Measurements from ENCODE around the gene SLC35D2. TPM values are rescaled to one million over a fixed set of nuclear protein-coding genes. Genes with fewer than 3 reads are reported as not detected.
"Not testable (repeated sequence)": the region's sequence is repeated elsewhere in the genome, so short reads cannot be mapped to it uniquely, and the experiment has no call there.

SLC35D2 gene
- total RNA-seq, 1 experiment from 2014 or later = 15.5 TPM

GRCh38 chr9:96400132-96400910 is 16.8 kb upstream of the SLC35D2 start:
- DNase-seq (ENCODE audit: low spot score) = no peak

GRCh38 chr9:96399325-96399633 is 15.8 kb upstream of the SLC35D2 start:
- no peak for DNase-seq (ENCODE audit: low spot score)

DNA sequence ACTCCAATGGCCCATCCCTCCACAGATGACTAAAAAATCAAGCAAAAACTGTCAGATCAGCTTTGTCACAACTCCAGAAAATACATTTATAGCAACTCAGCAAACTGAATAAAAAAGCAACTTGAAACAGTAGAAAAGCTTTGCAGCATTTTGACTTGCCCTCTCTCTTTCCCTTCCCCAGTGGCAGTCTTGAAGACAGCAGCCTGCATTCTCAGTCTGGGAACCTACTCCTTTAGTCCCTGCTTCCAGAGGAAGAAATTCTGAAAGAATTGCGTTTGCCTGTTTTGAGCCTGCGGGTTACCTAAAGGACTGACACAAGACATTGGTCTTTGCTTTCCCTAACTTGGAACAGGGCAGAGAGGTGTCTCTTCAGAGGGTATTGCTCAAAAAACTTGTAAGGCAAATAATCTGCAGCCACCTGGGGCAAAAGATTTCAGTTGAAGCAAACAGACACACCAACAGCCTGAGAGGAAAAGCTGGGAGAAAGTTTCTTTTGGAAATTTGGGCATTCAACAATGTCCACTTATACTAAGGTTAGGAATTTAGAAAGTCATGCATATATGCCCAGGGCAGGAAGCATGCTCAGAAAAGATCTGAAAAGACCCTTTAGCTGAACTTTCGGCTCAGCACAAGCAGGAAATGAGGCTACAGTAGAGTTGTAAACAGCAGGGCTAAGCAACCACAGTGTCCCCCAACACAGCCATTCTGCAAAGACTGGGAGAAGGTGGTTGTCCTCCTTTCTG is 15.2 kb upstream of the SLC35D2 start:
- no peak for DNase-seq (ENCODE audit: low spot score)

DNA sequence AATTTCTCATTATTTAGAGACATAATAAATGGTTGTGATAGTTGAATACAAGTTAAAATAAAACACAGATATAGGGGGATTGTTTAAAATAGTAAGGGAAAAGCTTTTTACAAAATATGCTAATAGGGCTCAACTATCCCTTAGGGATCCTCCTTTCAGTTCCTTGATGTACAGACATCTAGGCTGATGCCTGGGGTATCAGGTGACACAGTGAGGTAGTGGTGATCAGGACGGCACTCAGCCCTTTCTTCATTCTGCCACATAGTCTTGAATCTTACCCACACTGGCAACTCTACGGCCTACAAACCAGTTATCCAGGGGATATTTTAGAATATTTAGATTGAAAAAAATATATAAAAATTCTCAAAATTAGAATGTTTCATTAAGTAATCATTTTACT is 12.5 kb upstream of the SLC35D2 start:
- no peak for DNase-seq (ENCODE audit: low spot score)

DNA sequence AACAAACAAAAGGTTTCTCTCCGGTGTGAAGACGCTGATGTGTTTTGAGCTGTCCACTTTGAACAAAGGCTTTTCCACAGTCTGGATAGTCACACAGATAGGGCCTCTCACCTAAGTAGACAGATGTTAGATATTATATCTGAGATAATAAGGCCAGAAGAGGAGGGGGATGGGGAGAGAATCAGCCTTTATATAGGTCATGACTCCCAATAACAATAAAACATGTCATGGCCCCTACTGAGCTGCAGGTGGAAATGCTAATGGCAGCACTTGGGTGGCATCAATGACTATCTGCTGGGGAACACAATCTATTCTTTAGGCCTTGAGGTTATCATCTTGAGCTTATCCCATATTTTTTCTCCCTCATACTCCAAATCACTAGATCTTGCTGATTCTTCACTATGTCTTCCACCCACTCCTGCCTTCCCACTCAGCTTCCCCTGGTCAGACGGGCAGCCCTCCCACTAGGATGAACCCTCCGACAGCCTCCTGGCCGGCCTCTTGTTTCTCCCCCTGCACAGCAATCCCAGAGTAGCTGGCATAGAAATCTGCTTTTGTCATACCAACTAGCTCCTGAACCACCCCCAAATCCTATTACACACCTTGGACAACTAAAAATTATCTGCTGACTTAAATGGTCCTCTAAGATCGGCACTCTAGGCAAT is 11.5 kb upstream of the SLC35D2 start:
- no peak for DNase-seq (ENCODE audit: low spot score)

GRCh38 chr9:96392263-96392662 is 8.8 kb upstream of the SLC35D2 start:
- no peak for DNase-seq (ENCODE audit: low spot score)

DNA sequence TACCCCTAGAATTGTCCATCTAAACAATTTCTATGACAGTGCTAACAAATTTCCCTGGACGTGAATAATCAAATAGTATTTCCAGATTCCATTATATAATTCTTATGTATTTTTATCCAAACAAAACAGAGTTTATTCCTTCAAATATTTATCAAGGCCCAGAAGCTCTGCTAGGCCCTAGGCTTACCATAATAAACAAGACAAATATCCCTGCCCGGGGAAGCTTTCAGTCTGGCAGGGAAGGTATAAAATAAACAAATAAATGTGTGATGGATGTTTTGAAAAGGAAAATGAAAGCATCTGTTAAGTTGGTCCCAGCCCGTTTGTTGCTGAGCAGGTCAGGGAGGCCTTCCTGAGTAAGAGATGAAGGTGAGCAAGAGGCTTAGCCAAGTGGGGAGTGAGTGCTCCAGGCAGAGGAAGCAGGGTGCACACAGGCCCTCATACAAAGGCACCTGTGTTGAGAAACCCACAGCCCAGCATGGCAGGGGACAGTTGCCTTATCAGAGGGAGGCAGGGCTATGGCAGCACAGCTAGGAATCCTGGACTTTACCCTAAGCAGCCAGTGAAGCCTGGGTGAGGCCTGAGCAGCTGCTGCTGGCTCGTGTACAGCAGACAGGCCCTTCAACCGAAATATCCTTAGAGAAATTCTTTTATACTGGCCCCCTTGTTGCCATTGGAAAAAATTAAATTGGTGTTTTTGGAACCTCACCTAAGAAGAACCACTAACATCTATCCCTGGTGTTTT is 7.7 kb upstream of the SLC35D2 start:
- peak; percentile 42 for DNase-seq (ENCODE audit: low spot score)

GRCh38 chr9:96388144-96388543 is 4.6 kb upstream of the SLC35D2 start:
- no peak for DNase-seq (ENCODE audit: low spot score)

- no peak for DNase-seq (ENCODE audit: low spot score)
These were observed 2.6 kb upstream of the SLC35D2 start for GRCh38 chr9:96386157-96386556.

- no peak for DNase-seq (ENCODE audit: low spot score)
These were observed 709 bp downstream of the SLC35D2 start for GRCh38 chr9:96382839-96383164.

DNA sequence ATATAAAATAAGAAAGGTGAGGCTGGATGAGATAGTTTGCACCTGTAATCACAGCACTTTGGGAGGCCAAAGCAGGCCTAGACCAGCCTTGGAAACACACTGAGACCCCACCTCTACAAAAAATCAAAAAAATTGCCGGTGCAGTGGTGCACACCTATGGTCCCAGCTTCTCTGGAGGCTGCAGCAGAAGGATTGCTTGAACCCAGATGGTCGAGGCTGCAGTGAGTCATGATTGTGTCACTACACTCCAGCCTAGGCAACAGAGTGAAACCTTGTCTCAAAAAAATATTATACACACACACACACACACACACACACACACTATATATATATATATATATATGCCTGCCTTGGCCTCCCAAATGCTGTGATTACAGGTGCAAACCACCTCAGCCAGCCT is 1.3 kb downstream of the SLC35D2 start:
- DNase-seq (ENCODE audit: low spot score) = no peak

DNA sequence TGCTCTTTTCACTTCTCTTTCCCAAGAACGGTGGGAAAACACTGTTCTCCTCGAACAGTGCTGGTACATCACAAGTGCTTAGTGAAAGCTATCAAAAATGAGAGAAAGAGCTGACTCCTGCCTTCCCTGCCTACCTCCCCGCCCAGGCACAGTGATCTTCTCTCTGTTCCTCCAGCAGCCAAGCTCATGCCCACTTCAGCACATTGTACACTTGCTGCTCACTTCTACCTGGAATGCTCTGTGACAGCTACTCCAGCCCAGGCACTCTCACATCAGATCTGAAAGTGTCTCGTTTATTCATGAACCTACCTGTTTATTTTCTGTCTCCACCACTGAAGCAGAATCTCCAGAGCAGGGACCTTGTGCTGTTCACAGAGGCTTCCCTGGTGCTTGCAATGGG is 1.8 kb downstream of the SLC35D2 start:
- no peak for DNase-seq (ENCODE audit: low spot score)

DNA sequence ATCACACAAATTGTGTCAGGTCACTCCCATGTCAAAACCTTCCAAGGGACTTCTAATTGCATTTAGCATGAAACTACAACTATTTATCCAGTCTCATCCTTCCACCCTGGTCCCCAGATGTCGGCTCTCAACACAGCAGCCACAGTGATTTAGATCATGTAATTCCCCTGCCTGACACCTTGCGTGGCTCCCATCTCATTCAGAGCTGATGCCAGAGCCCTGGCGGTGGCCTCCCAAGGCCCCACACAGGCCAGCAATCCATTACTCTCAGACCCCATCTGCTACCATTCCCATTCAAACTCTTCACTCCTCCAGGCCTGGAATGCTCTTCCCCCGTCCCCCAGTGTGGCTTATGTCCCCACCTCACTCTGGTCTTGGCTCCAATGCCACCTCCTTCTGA is 2.4 kb downstream of the SLC35D2 start:
- DNase-seq (ENCODE audit: low spot score) = no peak

- peak; percentile 37 for DNase-seq (ENCODE audit: low spot score)
These were observed 4.0 kb downstream of the SLC35D2 start for GRCh38 chr9:96379461-96379860.

- no peak for DNase-seq (ENCODE audit: low spot score)
These were observed 5.3 kb downstream of the SLC35D2 start for GRCh38 chr9:96378187-96378586.

DNA sequence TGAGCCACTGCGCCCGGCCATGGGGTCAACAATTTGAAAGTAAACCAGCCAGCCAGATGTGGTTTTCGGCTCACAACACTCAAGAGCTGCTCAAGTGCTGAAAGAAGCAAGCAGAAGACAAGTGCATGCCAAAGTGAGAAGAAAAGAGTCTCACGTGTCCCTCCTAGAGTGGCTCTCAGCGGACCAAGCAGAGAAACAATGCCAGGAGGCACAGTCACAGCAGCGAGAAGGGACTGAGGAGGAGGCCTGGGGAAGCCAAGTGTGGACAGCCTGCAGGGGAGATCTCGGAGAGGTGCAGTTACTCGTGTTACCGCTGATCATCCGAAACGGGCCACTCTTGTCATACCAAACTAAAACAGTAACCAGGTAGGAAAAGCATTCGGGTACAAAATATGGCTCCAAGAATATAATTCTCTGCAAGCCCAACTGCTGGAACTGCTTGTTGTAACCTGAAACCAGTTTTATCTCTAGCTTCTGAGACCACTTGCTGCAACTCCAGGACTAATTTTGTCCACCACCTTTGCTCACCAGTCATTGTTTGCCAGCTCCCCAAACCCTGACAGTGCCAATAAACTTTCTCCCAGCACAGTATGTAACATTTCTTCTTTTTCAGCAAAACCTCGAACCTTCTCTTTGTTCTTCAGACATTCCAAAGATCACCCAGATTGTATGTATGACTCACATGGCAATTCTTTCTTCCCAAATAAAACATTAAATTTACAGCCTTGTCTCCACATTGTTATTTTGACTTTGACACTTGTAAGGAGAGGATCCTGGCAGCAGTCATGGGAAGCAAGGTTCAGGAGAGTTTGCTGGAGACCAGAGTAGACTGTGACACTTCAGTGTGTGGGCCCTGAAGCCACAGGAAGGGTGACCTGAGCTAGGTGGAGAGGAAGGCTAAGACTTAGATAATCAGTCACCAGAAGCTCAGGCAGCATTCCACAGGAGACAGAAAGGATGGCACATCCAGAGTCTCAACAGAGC is 6.3 kb downstream of the SLC35D2 start:
- DNase-seq (ENCODE audit: low spot score) = peak; percentile 14

DNA sequence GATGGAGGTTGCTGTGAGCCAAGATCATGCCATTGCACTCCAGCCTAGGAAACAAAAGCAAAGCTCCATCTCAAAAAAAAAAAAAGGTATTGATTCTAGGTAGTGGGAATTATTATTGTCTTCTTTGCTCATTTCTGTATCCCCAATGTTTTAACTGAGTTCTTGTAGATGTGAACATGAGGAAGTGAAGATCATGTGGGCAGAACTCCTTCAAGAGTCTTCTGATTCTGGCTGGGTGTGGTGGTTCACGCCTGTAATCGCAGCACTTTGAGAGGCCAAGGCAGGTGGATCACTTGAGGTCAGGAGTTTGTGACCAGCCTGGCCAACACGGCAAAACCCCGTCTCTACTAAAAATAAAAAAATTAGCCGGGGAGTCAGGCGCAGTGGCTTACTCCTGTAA is 8.0 kb downstream of the SLC35D2 start:
- DNase-seq (ENCODE audit: low spot score) = not testable (repeated sequence)

GRCh38 chr9:96367943-96368342 is 15.6 kb downstream of the SLC35D2 start:
- DNase-seq (ENCODE audit: low spot score) = no peak

- no peak for DNase-seq (ENCODE audit: low spot score)
These were observed 20.1 kb downstream of the SLC35D2 start for GRCh38 chr9:96363175-96363967.

- DNase-seq (ENCODE audit: low spot score) = not testable (repeated sequence)
These were observed 21.4 kb downstream of the SLC35D2 start for GRCh38 chr9:96362119-96362518.

Data from H4 (cell line).